ENCODE measurements around the gene FAM162A.
"Not testable (repeated sequence)": the region's sequence is repeated elsewhere in the genome, so short reads cannot be mapped to it uniquely, and the experiment has no call there.

Gene FAM162A

GRCh38 chr3:122383771-122384697 lies at the start of gene FAM162A:
Gene FAM162A, plus strand, starts transcription at chr3:122384182. Its CDS starts 84 bp downstream, at chr3:122384266.
- peak; percentile 92 to 98 for DNase-seq

GRCh38 chr3:122342803-122343202 lies 41.2 kb upstream of the FAM162A start:
- DNase-seq: no peak

- no peak for DNase-seq
Measured at GRCh38 chr3:122343654-122344053, 40.3 kb upstream of the FAM162A start.

- no peak for DNase-seq
Measured at GRCh38 chr3:122349171-122349570, 34.8 kb upstream of the FAM162A start.

- DNase-seq: no peak
Measured at GRCh38 chr3:122350814-122351418, 33.1 kb upstream of the FAM162A start.

GRCh38 chr3:122351612-122352011 lies 32.4 kb upstream of the FAM162A start:
- DNase-seq: no peak

GRCh38 chr3:122353215-122353614 lies 30.8 kb upstream of the FAM162A start:
- no peak for DNase-seq

GRCh38 chr3:122353893-122354401 lies 30.0 kb upstream of the FAM162A start:
- no peak for DNase-seq

GRCh38 chr3:122355612-122356011 lies 28.4 kb upstream of the FAM162A start:
- no peak for DNase-seq

- DNase-seq: peak; percentile 53 to 69
Measured at GRCh38 chr3:122356402-122356801, 27.6 kb upstream of the FAM162A start.

- DNase-seq: peak in 1 of 2 experiments; percentile 41
Measured at GRCh38 chr3:122357828-122358702, 25.9 kb upstream of the FAM162A start.

GRCh38 chr3:122358703-122359032 lies 25.3 kb upstream of the FAM162A start:
- DNase-seq: no peak

- DNase-seq: no peak
Measured at GRCh38 chr3:122362026-122362425, 22.0 kb upstream of the FAM162A start.

GRCh38 chr3:122364490-122364889 lies 19.5 kb upstream of the FAM162A start:
- DNase-seq: no peak

GRCh38 chr3:122365073-122365472 lies 18.9 kb upstream of the FAM162A start:
- DNase-seq: no peak

GRCh38 chr3:122365582-122366378 lies 18.2 kb upstream of the FAM162A start:
- not testable (repeated sequence) for DNase-seq

GRCh38 chr3:122366379-122366749 lies 17.6 kb upstream of the FAM162A start:
- no peak for DNase-seq

- no peak for DNase-seq
Measured at GRCh38 chr3:122374034-122374433, 9.9 kb upstream of the FAM162A start.

- DNase-seq: no peak
Measured at GRCh38 chr3:122377975-122378374, 6.0 kb upstream of the FAM162A start.

- DNase-seq: peak; percentile 95 to 97
Measured at GRCh38 chr3:122382888-122383666, 905 bp upstream of the FAM162A start, which contains the start of gene MIX23. Gene MIX23, minus strand, starts transcription at chr3:122383231. Its CDS starts 7 bp downstream, at chr3:122383224.

- DNase-seq: no peak
Measured at GRCh38 chr3:122387709-122388108, 3.7 kb downstream of the FAM162A start.
